Gastroesophageal sphincter (tissue), 4 donors: Measurements from ENCODE around the gene TNFRSF12A. TPM values are rescaled to one million over a fixed set of nuclear protein-coding genes. Genes with fewer than 3 reads are reported as not detected.

ENCODE experiments used
- ATAC-seq: fragments of 150-250 bp; one replicate; pipeline ENCODE4 v1.9.1; 2016; ENCODE audit warnings: mild to moderate bottlenecking, moderate library complexity
- H3K27ac ChIP-seq, 4 donors: fragments of 200-600 bp; sonication (generic) in 3 of 4; 1 replicate in 3 of 4; 2 replicates in 1 of 4; pipeline ENCODE4 v1.5.1; 2016 to 2019
- H3K27me3 ChIP-seq: fragments of 200-600 bp; sonication (generic); one replicate; pipeline ENCODE4 v1.5.1; 2019
- H3K36me3 ChIP-seq, 2 donors: fragments of 200-600 bp; sonication (generic); one replicate each; pipeline ENCODE4 v1.5.1; 2019; ENCODE audit warnings: control low read depth in 1 of 2
- H3K4me1 ChIP-seq, 3 donors: fragments of 200-600 bp; sonication (generic); 1 replicate in 2 of 3; 2 replicates in 1 of 3; pipeline ENCODE4 v1.5.1; 2016 to 2019; ENCODE audit warnings: control low read depth in 2 of 3
- H3K4me3 ChIP-seq, 2 donors: fragments of 200-600 bp; sonication (generic); one replicate each; pipeline ENCODE4 v1.5.1; 2019; ENCODE audit warnings: mild to moderate bottlenecking in 1 of 2, moderate library complexity in 1 of 2
- H3K9me3 ChIP-seq, 3 donors: fragments of 200-600 bp; sonication (generic); one replicate each; pipeline ENCODE4 v1.5.1; 2017 to 2019; ENCODE audit warnings: control low read depth in 2 of 3
- EP300 ChIP-seq: sonication (generic); formaldehyde crosslinking; IDR thresholded peaks from one replicate; pipeline ENCODE4 v1.6.1; 2017; ENCODE audit warnings: antibody characterized with exemption, mild to moderate bottlenecking
- POLR2A ChIP-seq, 2 donors: fragments of 450-650 bp; IDR thresholded peaks; one replicate each; pipeline ENCODE4 v1.6.1; 2017; ENCODE audit warnings: antibody characterized with exemption in 2 of 2, mild to moderate bottlenecking in 2 of 2, moderate library complexity in 1 of 2
- POLR2AphosphoS5 ChIP-seq: sonication (generic); formaldehyde crosslinking; IDR thresholded peaks from one replicate; pipeline ENCODE4 v1.6.1; 2017; ENCODE audit warnings: antibody characterized with exemption
- WGBS, 2 donors: methylation state at CpG; one replicate each; pipeline ENCODE4 v1.1.5; 2018; ENCODE audit warnings: low coverage in 1 of 2; 5-methylcytosine and 5-hydroxymethylcytosine counted together
- total RNA-seq, 4 donors: library from RNA; depleted of rRNA; stranded (reverse); fragments of >200 nt; gene quantifications; one replicate each; pipeline ENCODE4 v1.1.0, GENCODE V29; 2016
- TF ChIP-seq, protein P1 (sequence below), 4 experiments: fragments of 200-600 bp in 2 of 4; fragments of 450-650 bp in 2 of 4; sonication (generic) in 1 of 4; IDR thresholded peaks; one replicate each; pipeline ENCODE4 v1.5.1; 2017 to 2019; ENCODE audit warnings: antibody characterized with exemption in 4 of 4, mild to moderate bottlenecking in 2 of 4, moderate library complexity in 2 of 4

TNFRSF12A gene
- total RNA-seq, 4 donors from 2014 or later: 26.0 to 135 (median 72.2) TPM

DNA sequence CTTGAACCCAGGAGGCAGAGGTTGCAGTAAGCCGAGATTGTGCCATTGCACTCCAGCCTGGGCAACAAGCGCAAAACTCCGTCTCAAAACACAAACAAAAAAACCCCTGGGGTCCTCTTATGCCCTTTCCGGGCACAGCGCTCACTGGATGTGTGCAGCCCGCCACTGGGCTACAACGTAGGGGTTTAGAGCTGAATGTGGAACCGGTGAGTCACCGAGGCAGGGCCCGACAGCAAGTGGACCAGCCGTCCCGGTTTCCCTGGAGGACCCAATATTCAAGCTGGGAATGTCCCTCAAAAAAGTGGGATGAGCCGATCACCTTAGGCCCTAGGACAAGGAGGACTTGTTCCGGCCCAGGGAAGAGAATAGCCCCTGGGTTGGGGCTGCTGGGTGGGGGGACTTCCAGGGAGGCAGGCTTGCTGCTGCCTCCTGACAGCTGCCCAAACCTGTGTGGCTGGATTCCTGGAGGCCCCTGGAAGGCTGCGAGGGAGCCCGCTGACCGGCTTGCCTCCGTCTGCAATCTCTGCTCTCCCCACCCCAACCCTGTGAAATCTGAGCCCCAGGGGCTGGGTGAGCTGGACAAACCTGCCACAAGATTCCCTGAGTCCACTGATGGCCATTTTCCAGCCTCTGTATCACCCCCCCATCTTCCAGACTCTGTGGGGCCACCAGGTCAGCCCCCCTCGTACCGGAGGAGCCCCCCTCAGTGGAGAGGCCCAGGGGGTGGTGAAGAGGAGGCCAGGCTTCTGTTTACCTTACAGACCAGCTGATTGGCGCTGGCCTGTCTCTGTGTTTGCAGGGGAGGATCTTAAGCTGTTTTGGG lies 10.4 kb upstream of the TNFRSF12A start:
- H3K27me3 ChIP-seq: peaks cover 100% of the 10 kb centered on the region
- TF ChIP-seq, protein P1, sequence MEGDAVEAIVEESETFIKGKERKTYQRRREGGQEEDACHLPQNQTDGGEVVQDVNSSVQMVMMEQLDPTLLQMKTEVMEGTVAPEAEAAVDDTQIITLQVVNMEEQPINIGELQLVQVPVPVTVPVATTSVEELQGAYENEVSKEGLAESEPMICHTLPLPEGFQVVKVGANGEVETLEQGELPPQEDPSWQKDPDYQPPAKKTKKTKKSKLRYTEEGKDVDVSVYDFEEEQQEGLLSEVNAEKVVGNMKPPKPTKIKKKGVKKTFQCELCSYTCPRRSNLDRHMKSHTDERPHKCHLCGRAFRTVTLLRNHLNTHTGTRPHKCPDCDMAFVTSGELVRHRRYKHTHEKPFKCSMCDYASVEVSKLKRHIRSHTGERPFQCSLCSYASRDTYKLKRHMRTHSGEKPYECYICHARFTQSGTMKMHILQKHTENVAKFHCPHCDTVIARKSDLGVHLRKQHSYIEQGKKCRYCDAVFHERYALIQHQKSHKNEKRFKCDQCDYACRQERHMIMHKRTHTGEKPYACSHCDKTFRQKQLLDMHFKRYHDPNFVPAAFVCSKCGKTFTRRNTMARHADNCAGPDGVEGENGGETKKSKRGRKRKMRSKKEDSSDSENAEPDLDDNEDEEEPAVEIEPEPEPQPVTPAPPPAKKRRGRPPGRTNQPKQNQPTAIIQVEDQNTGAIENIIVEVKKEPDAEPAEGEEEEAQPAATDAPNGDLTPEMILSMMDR (IDR thresholded peaks at IDR 0.05): no peak
- no peak for TF ChIP-seq EP300
- no peak for TF ChIP-seq POLR2AphosphoS5
- TF ChIP-seq POLR2A (IDR thresholded peaks at IDR 0.05): no peak
- 43 to 48% methylated on average over 4 to 12 of the region's 21 CpGs for WGBS, 2 donors

DNA sequence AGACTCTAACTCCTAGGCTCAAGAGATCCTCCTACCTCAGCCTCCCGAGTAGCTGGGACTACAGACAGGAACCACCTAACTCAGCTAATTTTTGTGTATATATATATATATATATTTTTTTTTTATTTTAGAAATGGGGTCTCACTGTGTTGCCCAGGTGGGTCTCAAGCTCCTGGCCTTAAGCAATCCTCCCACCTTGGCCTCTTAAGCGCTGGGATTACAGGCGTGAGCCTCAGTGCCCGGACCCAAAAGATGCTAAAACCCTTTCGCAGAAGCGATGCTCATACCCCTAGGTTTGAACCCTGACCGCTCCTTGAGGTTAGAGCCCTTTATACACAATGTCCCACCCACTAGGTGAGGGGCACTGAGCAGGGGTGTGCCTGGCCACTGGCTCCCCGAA lies 9.7 kb upstream of the TNFRSF12A start:
- no peak overlapping the region for H3K4me3 ChIP-seq
- no peaks in the 10 kb centered on the region for H3K4me1 ChIP-seq
- no peaks in the 10 kb centered on the region for H3K36me3 ChIP-seq
- no peak for ATAC-seq
- no peak overlapping the region for H3K27ac ChIP-seq
- H3K27me3 ChIP-seq: peaks cover 97% of the 10 kb centered on the region
- 50% methylated on average over 1 of the region's 8 CpGs; no CpG with 5 or more reads in 1 of the 2 donors for WGBS, 2 donors
- TF ChIP-seq, protein P1 (IDR thresholded peaks at IDR 0.05): no peak
- TF ChIP-seq EP300 (no peak), POLR2A (IDR thresholded peaks at IDR 0.05) (no peak), POLR2AphosphoS5 (no peak)
- no peaks in the 10 kb centered on the region for H3K9me3 ChIP-seq

More for the DNA sequence above, 10.4 kb upstream of the TNFRSF12A start:
- Histone ChIP-seq H3K4me3 (no peak overlapping the region), H3K9me3 (no peaks in the 10 kb centered on the region), H3K4me1 (peaks cover 0 to 3% (median 3%) of the 10 kb centered on the region in 3 donors), H3K36me3 (no peaks in the 10 kb centered on the region), H3K27ac (no peak overlapping the region)
- ATAC-seq: no peak

DNA sequence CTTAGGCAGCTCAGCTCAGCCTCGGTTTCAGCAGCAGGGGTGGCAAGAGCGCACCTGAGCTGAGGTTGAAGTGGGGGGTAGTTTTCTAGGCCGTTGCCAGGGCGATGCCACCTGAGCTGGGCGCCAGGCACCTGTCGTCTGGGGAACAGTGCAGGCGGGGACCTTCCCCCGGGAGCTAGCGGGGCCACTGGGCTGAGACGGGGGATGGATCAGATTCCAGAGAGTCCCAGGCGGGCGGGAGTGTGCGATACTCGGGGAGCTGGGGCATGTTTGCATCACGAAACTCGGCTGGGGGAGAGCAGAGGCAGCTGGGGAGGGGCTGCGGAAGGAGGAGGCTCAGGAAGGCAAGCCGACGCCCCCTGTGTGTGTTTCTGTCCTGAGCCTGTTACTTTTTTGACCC lies 7.9 kb upstream of the TNFRSF12A start:
- Histone ChIP-seq H3K4me3 (no peak overlapping the region), H3K27ac (no peak overlapping the region), H3K36me3 (no peaks in the 10 kb centered on the region), H3K4me1 (no peaks in the 10 kb centered on the region), H3K27me3 (peaks cover 93% of the 10 kb centered on the region), H3K9me3 (no peaks in the 10 kb centered on the region)
- TF ChIP-seq EP300: no peak
- TF ChIP-seq, protein P1 (IDR thresholded peaks at IDR 0.05): no peak
- TF ChIP-seq POLR2A (IDR thresholded peaks at IDR 0.05): no peak
- no peak for TF ChIP-seq POLR2AphosphoS5
- 4 to 20% methylated on average over 1 to 5 of the region's 19 CpGs for WGBS, 2 donors
- ATAC-seq: no peak

DNA sequence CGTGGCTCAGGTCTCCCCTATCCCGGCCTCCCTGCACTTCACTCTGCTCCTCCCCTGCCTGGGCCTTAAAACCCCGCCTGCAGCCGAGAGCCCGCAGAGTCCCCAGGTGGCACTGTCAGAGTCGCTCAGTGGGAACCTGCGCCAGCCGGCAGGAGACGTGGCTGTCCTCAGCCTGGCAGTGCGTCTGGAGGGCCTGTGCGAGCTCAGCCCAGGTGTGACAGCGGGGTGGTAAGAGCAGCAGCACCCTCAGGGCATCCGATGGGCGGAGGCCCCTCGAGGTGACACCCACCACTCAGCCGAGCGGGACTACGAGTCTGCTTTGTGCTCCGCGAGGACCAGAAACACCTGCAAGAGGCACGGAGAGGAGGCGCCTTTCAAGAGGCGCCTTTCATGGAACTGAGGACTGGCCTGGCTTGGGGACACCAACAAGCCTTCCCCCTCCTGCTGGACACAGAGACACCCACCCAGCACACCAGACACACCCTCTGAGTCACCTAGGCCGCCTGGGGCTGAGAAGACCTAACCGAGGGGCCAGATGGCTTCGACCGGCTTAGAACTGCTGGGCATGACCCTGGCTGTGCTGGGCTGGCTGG lies 7.2 kb upstream of the TNFRSF12A start, which contains the start of gene CLDN9:
Gene CLDN9, plus strand, starts transcription at position 96 of the 593 bp plus-strand sequence. Its CDS starts 440 bp downstream, at position 536.
- H3K27ac ChIP-seq: no peak within 1 kb of the TSS
- no peaks in the 10 kb centered on the region for H3K9me3 ChIP-seq
- peaks cover 0 to 5% (median 0%) of the 10 kb centered on the region in 3 donors for H3K4me1 ChIP-seq
- H3K4me3 ChIP-seq: no peak within 1 kb of the TSS
- ATAC-seq: no peak
- H3K27me3 ChIP-seq: peaks cover 93% of the 10 kb centered on the region
- no peaks in the 10 kb centered on the region for H3K36me3 ChIP-seq
- no peak for TF ChIP-seq POLR2AphosphoS5
- TF ChIP-seq POLR2A (IDR thresholded peaks at IDR 0.05): no peak
- TF ChIP-seq, protein P1 (IDR thresholded peaks at IDR 0.05): no peak
- TF ChIP-seq EP300: no peak
- WGBS, 2 donors: no CpG with 5 or more reads among the region's 27 CpGs
